GM18868 (cell line): Measurements from ENCODE around the gene PRR16.

ENCODE experiments used
- ATAC-seq: cut with Tn5 transposase; IDR thresholded peaks from one replicate; pipeline ENCODE4 v1.9.1; 2021; ENCODE audit warnings: mild to moderate bottlenecking, moderate library complexity; ENCODE audit not compliant: unreplicated experiment

PRR16 gene

GRCh38 chr5:120567066-120567465 is 103.0 kb downstream of the PRR16 start:
- no peak for ATAC-seq

DNA sequence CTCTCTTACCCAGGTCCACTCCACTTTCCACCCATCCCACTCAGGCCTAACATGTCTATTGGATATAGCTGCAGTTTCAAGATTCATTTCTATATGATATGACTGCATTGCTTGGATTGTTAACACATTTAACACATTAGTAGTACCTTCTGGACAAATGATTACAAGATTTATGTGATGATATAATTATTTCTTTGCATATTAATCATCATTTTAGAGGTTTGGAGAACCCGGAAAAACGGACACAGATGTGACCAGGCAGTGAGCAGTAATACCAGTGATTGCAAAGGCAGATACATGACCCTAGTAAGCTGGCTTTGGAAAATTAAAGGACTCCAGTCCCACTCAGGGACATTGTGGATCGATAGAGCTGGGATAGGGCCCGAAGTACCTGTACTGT is 103.8 kb downstream of the PRR16 start:
- ATAC-seq, result no peak

GRCh38 chr5:120568711-120569110 is 104.6 kb downstream of the PRR16 start:
- no peak for ATAC-seq

- ATAC-seq, result no peak
Observed at GRCh38 chr5:120576588-120576987, 112.5 kb downstream of the PRR16 start.

GRCh38 chr5:120582635-120583034 is 118.5 kb downstream of the PRR16 start:
- no peak for ATAC-seq

- no peak for ATAC-seq
Observed at GRCh38 chr5:120586646-120587045, 122.5 kb downstream of the PRR16 start.

GRCh38 chr5:120591911-120592310 is 127.8 kb downstream of the PRR16 start:
- no peak for ATAC-seq

- ATAC-seq, result no peak
Observed at GRCh38 chr5:120599576-120599975, 135.5 kb downstream of the PRR16 start.

GRCh38 chr5:120600639-120601038 is 136.5 kb downstream of the PRR16 start:
- ATAC-seq, result no peak

- no peak for ATAC-seq
Observed at GRCh38 chr5:120602033-120602432, 137.9 kb downstream of the PRR16 start.

DNA sequence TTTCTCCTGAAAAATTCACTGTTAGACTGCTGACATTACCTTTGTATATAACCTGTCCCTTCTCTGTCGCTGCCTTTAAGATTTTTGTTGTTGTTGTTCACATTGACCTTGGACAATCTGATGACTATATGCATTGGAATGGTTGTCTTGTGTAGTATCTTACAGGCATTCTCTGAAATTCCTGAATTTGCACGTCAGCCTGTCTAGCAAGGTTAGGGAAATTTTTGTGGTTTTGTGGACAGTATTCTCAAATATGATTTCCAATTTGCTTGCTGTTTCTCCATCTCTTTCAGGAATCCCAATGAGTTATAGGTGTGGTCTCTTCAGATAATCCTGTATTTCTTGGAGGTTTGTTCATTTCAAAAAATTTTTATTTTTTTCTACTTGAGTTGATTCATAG is 140.8 kb downstream of the PRR16 start:
- no peak for ATAC-seq

GRCh38 chr5:120605325-120606079 is 141.4 kb downstream of the PRR16 start:
- no peak for ATAC-seq

- ATAC-seq, result no peak
Observed at GRCh38 chr5:120609570-120609969, 145.5 kb downstream of the PRR16 start.

GRCh38 chr5:120610145-120610544 is 146.0 kb downstream of the PRR16 start:
- no peak for ATAC-seq

DNA sequence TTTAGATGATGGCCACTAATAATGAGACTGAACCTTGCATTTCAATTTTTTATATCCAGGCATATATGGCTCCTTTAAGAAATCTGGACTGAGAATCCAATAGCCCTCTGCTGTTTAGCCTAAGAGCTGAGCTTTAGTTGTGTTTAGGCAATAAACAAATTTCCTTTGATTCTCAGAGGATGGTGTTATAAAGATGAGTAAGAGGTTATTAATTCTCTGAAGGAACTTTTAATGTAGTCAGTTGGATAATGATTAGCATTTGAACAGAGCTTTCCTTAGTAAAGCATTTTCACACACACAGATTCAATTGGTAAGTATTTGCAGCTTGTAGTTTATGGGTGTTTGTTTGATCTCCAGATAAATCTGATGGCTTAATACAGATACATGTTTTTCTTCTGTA is 149.6 kb downstream of the PRR16 start:
- ATAC-seq, result no peak

DNA sequence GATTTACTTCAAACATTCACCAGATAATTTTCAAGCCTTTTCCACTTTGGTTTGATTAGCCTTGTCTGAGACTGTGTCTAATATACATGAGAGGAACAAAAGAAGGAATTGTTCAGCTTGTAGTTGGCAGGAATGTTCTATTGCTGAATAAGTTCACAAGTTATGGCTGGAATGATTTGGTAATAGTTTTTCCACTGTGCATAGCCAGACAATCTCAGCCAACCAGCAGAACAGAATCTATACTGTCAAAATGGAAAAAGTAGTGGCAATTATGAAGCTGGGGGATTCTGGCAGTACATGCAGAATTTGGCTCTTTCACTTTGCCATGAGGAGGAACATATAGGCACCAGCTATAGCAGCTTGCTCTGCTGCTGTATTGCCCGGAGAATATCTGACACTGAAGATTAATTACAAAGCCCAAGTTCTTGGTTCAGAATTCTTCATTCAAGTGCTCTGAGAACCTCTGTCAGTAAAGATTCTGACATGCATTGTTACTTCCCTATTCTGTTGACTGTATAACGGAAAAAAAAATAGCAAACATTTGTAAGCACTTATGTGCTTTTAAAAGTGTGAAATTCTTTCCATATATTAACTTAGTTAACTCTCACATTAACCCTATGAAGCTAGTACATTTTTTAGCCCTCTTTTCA is 150.6 kb downstream of the PRR16 start:
- no peak for ATAC-seq

GRCh38 chr5:120615967-120616645 is 152.0 kb downstream of the PRR16 start:
- no peak for ATAC-seq

DNA sequence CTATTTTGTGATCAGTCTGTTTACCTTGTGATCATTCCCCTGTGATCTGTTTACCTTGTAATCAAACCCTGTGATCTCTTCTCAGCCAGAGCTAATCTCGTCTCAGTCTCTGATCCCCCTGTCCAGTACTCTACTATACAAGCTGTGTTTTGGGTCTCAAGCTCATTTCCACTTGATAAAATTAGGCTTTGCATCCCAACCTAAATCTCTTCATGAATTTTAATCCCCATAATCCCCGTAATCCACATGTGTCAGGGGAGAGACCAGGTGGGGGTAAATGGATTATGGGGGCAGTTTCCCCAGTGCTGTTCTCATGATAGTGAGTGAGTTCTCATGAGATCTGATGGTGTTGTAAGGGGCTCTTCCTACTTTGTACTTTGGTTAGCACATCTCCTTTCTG is 157.2 kb downstream of the PRR16 start:
- no peak for ATAC-seq

DNA sequence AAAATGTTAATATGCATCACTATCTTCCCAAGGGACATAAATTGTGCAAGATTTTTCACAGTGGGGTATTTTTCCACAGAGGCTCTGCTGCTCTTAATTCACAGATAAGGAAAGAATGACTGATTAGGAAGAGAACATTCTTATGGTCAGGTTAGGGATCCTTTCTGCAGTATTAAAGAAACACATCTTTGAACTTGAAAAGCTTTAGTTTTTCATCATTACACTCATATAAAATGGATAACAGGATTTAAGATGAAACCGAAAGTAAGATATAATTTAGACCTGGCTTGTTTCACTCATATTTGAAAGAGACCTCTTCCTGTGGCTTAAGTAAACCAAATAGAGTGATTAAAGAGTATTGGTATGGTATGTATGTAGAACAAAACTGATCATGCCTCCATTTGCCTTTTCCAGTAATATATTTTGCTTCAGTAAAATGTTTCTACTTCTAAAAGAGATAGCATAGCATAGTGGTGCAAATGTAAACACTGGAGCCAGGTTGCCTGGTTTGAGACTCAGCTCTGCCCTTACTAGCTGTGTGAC is 160.0 kb downstream of the PRR16 start:
- ATAC-seq, result peak; percentile 44

GRCh38 chr5:120628156-120628555 is 164.1 kb downstream of the PRR16 start:
- ATAC-seq, result no peak

DNA sequence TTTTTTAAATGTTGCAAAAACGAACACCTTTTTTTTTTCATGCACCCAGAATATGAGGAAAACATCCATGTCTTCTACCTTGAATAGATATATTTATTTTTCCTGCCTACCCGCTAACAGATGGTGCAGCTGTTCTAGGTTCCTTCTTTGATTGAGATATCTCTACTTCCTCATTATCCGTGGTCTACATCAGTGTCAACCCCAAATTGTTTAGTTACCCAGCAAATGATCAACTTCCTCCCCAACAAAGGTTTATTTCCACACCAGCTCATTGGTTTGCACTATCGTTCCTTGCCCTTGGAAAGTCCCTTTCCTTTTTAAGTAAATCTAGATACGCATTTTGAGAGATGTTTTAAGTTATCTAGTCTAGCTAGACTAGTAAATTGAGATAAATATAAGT is 166.4 kb downstream of the PRR16 start:
- no peak for ATAC-seq

GRCh38 chr5:120631611-120632010 is 167.5 kb downstream of the PRR16 start:
- ATAC-seq, result no peak
